Measurements from ENCODE around the gene YWHAE.
A peak's percentile ranks its signal among the peaks of the same experiment; 100 is the strongest.

GRCh38 chr17:1399679-1400512, at the start of gene YWHAE:
- TF ChIP-seq POLR2A (IDR thresholded peaks at IDR 0.05; ENCODE audit: low read length) (peak; percentile 96), GATA1 (IDR thresholded peaks at IDR 0.05; ENCODE audit: low read depth, low read length) (no peak)

Measured in erythroblast (primary cell).